OCI-LY3 (cell line): Measurements from ENCODE around the gene FBXO34.
"Not testable (repeated sequence)": the region's sequence is repeated elsewhere in the genome, so short reads cannot be mapped to it uniquely, and the experiment has no call there.

Experiments
- H2AFZ ChIP-seq: fragments of 200-600, 300-600 bp; shearing (Covaris generic); 2 replicates; pipeline ENCODE4 v1.6.0; 2014; ENCODE audit warnings: antibody characterized with exemption, low read depth, low read length
- H3K27ac ChIP-seq: fragments of 200-600, 300-600 bp; sonication (generic); 2 replicates; pipeline ENCODE4 v1.5.1; 2014; ENCODE audit warnings: mild to moderate bottlenecking, low read length, moderate library complexity, mixed read lengths
- H3K27me3 ChIP-seq: fragments of 200-600, 300-600 bp; sonication (generic); 2 replicates; pipeline ENCODE4 v1.6.1; 2014; ENCODE audit warnings: low read depth, low read length, mixed read lengths
- H3K36me3 ChIP-seq: fragments of 200-600, 300-600 bp; sonication (generic); replicated peaks from 2 replicates; pipeline ENCODE3; 2014; ENCODE audit warnings: low read depth, low read length, mixed read lengths
- H3K4me1 ChIP-seq: fragments of 300-600, 200-600 bp; sonication (generic); 2 replicates; pipeline ENCODE4 v1.6.1; 2014; ENCODE audit warnings: low read length, mixed read lengths
- H3K4me2 ChIP-seq: fragments of 200-600, 300-600 bp; sonication (generic); 2 replicates; pipeline ENCODE4 v1.6.1; 2014; ENCODE audit warnings: low read length, mixed read lengths
- H3K4me3 ChIP-seq: fragments of 300-600, 200-600 bp; sonication (generic); 2 replicates; pipeline ENCODE4 v1.5.1; 2014; ENCODE audit warnings: antibody characterized with exemption, mild to moderate bottlenecking, low read length, moderate library complexity
- H3K79me2 ChIP-seq: fragments of 300-600, 200-600 bp; shearing (Covaris generic); 2 replicates; pipeline ENCODE4 v1.6.1; 2014; ENCODE audit warnings: mild to moderate bottlenecking, low read length, mixed read lengths
- H3K9ac ChIP-seq: fragments of 300-600, 200-600 bp; shearing (Covaris generic); 2 replicates; pipeline ENCODE4 v1.6.0; 2014; ENCODE audit warnings: mild to moderate bottlenecking, low read length, moderate library complexity
- H3K9me3 ChIP-seq: fragments of 200-600, 300-600 bp; shearing (Covaris generic); 2 replicates; pipeline ENCODE4 v1.6.1; 2014; ENCODE audit warnings: low read length, mixed read lengths; ENCODE audit not compliant: insufficient read depth
- H4K20me1 ChIP-seq: fragments of 200-600, 300-600 bp; sonication (generic); 2 replicates; pipeline ENCODE4 v1.6.1; 2016; ENCODE audit warnings: low read length, mixed read lengths; ENCODE audit not compliant: insufficient read depth
- CTCF ChIP-seq: fragments of 200-600, 300-600 bp; sonication (generic); IDR thresholded peaks from 2 replicates; pipeline ENCODE4 v1.5.1; 2014; ENCODE audit warnings: antibody characterized with exemption, low read length, low read depth
- EZH2phosphoT487 ChIP-seq: fragments of 200-600 bp; shearing (Covaris generic); IDR thresholded peaks from 2 replicates; pipeline ENCODE4 v1.6.1; 2018; ENCODE audit warnings: antibody characterized with exemption, mixed run types, low read depth

The FBXO34 gene

DNA sequence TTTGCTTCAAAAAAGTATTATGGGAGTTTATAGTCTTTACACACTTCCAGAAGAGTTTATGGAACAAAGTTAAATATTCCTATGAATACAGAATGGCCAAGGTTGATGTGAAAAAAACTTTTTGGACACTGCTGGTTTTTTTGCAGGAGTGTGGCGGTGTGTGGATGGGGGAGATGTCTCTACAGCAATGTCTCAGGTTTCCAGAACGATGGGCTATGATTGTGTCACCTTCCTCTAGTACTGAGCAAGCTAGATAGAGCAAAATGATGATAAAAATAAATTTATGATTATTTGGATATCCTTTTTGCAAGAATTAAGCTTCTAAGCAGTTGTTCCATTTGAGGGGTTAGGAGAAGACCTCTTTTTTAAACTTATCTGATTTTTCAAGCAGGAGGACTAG lies 37.9 kb downstream of the FBXO34 start:
- Histone ChIP-seq H3K36me3 (peaks cover 33% of the 10 kb centered on the region), H3K9me3 (peaks cover 7% of the 10 kb centered on the region), H3K9ac (no peak overlapping the region), H3K27me3 (no peaks in the 10 kb centered on the region), H2AFZ (no peak overlapping the region), H3K4me3 (no peak overlapping the region), H4K20me1 (peaks cover 20% of the 10 kb centered on the region), H3K79me2 (peaks cover 49% of the 10 kb centered on the region), H3K4me1 (peaks cover 3% of the 10 kb centered on the region), H3K27ac (no peak overlapping the region), H3K4me2 (no peak overlapping the region)
- TF ChIP-seq CTCF = no peak
- TF ChIP-seq EZH2phosphoT487 = no peak

DNA sequence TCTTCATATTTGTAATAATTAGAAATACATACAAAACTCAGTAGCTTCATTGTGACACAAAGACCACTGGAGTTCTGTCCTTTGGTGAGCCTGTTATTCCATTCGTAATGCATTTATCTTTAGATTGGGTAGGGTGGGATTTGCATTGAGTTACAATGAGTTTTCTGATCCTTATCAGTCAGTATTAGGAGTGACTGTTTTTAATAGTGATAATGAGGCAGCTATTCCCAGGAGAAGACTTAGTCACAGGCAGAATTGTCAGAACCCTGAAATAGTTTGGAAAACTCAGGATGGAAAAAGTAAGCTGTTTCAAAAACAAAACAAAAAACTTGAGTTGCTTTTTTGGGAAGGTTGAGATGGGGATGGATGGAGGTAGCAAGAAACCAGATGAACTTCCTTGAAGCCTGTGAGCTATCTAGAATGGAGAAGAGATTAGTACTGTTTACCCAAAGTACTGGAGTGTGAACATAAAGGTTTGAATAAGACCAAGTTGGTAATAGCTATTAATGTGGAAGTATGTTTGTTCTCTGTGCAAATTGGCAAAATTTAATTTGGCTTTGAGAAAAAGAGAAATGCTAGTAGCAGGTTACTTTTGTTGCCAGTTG lies 38.6 kb downstream of the FBXO34 start:
- no peaks in the 10 kb centered on the region for H3K27me3 ChIP-seq
- no peak overlapping the region for H3K4me2 ChIP-seq
- no peaks in the 10 kb centered on the region for H3K4me1 ChIP-seq
- TF ChIP-seq EZH2phosphoT487 = no peak
- no peak for TF ChIP-seq CTCF
- peaks cover 15% of the 10 kb centered on the region for H4K20me1 ChIP-seq
- peaks cover 35% of the 10 kb centered on the region for H3K36me3 ChIP-seq
- peaks cover 43% of the 10 kb centered on the region for H3K79me2 ChIP-seq
- peaks cover 7% of the 10 kb centered on the region for H3K9me3 ChIP-seq
- H2AFZ ChIP-seq = no peak overlapping the region
- H3K4me3 ChIP-seq = no peak overlapping the region
- no peak overlapping the region for H3K27ac ChIP-seq
- H3K9ac ChIP-seq = no peak overlapping the region

DNA sequence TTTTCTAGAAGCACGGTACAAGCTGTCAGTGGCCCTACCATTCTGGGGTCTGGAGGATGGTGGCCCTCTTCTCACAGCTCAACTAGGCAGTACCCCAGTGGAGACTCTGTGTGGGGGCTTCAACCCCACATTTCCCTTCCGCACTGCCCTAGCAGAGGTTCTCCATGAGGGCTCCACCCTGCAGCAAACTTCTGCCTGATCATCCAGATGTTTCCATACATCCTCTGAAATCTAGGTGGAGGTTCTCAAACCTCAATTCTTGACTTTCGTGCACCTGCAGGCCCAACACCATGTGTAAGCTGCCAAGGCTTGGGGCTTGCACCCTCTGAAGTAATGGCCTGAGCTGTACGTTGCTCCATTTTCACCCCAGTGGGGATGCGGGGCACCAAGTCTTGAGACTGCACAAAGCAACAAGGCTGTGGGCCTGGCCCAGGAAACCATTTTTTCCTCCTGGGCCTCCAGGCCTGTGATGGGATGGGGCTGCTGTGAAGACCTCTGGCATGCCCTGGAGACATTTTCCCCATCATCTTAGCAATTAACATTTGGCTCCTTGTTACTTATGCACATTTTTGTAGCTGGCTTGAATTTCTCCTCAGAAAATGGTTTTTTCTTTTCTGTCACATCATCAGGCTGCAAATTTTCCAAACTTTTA lies 41.3 kb downstream of the FBXO34 start:
- not testable (repeated sequence) for H3K9me3 ChIP-seq, H3K4me1 ChIP-seq, H3K9ac ChIP-seq, H4K20me1 ChIP-seq, H3K27me3 ChIP-seq, H3K27ac ChIP-seq, H2AFZ ChIP-seq, H3K4me2 ChIP-seq, H3K4me3 ChIP-seq
- Histone ChIP-seq H3K79me2 (peaks cover 20% of the 10 kb centered on the region), H3K36me3 (peaks cover 45% of the 10 kb centered on the region)

DNA sequence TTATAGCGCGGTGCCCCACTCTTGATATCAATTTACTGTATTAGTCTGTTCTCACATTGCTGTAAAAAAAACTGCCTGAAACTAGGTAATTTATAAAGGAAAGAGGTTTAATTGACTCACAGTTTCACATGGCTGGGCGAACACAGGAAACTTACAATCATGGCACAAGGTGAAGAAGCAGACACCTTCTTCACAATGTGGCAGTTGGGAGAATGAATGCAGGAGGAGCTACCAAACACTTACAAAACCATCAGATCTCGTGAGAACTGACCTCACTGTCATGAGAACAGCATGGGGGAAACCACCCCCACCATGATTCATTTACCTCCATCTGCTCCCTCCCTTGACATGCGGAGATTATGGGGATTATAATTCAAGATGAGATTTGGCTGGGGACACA lies 42.3 kb downstream of the FBXO34 start:
- Histone ChIP-seq H3K27me3 (no peaks in the 10 kb centered on the region), H3K9ac (no peak overlapping the region), H3K4me2 (no peak overlapping the region), H4K20me1 (peaks cover 8% of the 10 kb centered on the region; the same call in 1 of the 2 replicates), H3K4me3 (no peak overlapping the region), H2AFZ (no peak overlapping the region), H3K36me3 (peaks cover 45% of the 10 kb centered on the region), H3K27ac (no peak overlapping the region), H3K4me1 (no peaks in the 10 kb centered on the region), H3K79me2 (peaks cover 14% of the 10 kb centered on the region), H3K9me3 (peaks cover 7% of the 10 kb centered on the region)
- TF ChIP-seq EZH2phosphoT487 = no peak
- no peak for TF ChIP-seq CTCF
